NB4 (cell line): Measurements from ENCODE around the gene MED15.

ENCODE experiments used
- DNase-seq: peaks from one replicate; pipeline ENCODE4 v3.0.0; 2010; ENCODE audit warnings: low read depth
- H3K4me3 ChIP-seq: one replicate; pipeline ENCODE4 v1.5.1; 2011; ENCODE audit warnings: mild to moderate bottlenecking, low read depth, low read length, moderate library complexity
- CTCF ChIP-seq: IDR thresholded peaks from one replicate; pipeline ENCODE4 v1.5.1; 2012; ENCODE audit warnings: low read depth, low read length
- MAX ChIP-seq: IDR thresholded peaks from 2 replicates; pipeline ENCODE4 v1.6.1; 2011; ENCODE audit warnings: low read depth, low read length
- MYC ChIP-seq: IDR thresholded peaks from 2 replicates; pipeline ENCODE4 v1.6.1; 2011; ENCODE audit warnings: low read depth, low read length
- POLR2A ChIP-seq: IDR thresholded peaks from 2 replicates; pipeline ENCODE4 v1.6.1; 2011; ENCODE audit warnings: mild to moderate bottlenecking; ENCODE audit not compliant: insufficient read length; ENCODE audit errors: extremely low read depth

The MED15 gene

GRCh38 chr22:20566420-20567260, 59.2 kb downstream of the MED15 start:
- no peak for DNase-seq
- TF ChIP-seq POLR2A (no peak), MAX (no peak), CTCF (no peak), MYC (no peak)
- no peak overlapping the region for H3K4me3 ChIP-seq

GRCh38 chr22:20567371-20567847, 60.0 kb downstream of the MED15 start:
- TF ChIP-seq CTCF, result no peak
- TF ChIP-seq POLR2A, result no peak
- TF ChIP-seq MAX, result no peak
- TF ChIP-seq MYC, result no peak
- DNase-seq, result no peak
- H3K4me3 ChIP-seq, result no peak overlapping the region

GRCh38 chr22:20567993-20568417, 60.6 kb downstream of the MED15 start:
- no peak for DNase-seq
- H3K4me3 ChIP-seq, result no peak overlapping the region
- no peak for TF ChIP-seq MYC
- TF ChIP-seq MAX, result no peak

GRCh38 chr22:20568502-20569058, 61.2 kb downstream of the MED15 start:
- no peak for DNase-seq
- no peak overlapping the region for H3K4me3 ChIP-seq
- no peak for TF ChIP-seq MAX
- no peak for TF ChIP-seq CTCF
- TF ChIP-seq MYC, result no peak
- TF ChIP-seq POLR2A, result no peak

- TF ChIP-seq CTCF (no peak), MYC (no peak), MAX (no peak), POLR2A (no peak)
- DNase-seq, result no peak
- H3K4me3 ChIP-seq, result no peak overlapping the region
These were observed 61.9 kb downstream of the MED15 start for GRCh38 chr22:20569059-20570058.
